Transverse colon (tissue), 4 donors: ENCODE data around the gene CD300LG.
"Not testable (repeated sequence)": the region's sequence is repeated elsewhere in the genome, so short reads cannot be mapped to it uniquely, and the experiment has no call there.

ENCODE experiments used
- EP300 ChIP-seq: sonication (generic); formaldehyde crosslinking; IDR thresholded peaks from one replicate; pipeline ENCODE4 v1.6.1; 2017; ENCODE audit warnings: antibody characterized with exemption, low read depth
- POLR2A ChIP-seq: fragments of 450-650 bp; IDR thresholded peaks from one replicate; pipeline ENCODE4 v1.6.1; 2016; ENCODE audit warnings: antibody characterized with exemption, mild to moderate bottlenecking, moderate library complexity
- POLR2AphosphoS5 ChIP-seq, 3 donors: sonication (generic); formaldehyde crosslinking; IDR thresholded peaks; one replicate each; pipeline ENCODE4 v1.6.1; 2016; ENCODE audit warnings: antibody characterized with exemption in 3 of 3
- TF ChIP-seq, protein P1 (sequence below), 5 experiments: fragments of 200-600 bp in 3 of 5; fragments of 450-650 bp in 2 of 5; sonication (generic) in 3 of 5; IDR thresholded peaks; 1 replicate in 2 of 5; 2 replicates in 3 of 5; pipeline ENCODE4 v1.5.1; 2016 to 2017; ENCODE audit warnings: antibody characterized with exemption in 5 of 5, inconsistent platforms in 3 of 5, mild to moderate bottlenecking in 2 of 5, moderate library complexity in 1 of 5

DNA sequence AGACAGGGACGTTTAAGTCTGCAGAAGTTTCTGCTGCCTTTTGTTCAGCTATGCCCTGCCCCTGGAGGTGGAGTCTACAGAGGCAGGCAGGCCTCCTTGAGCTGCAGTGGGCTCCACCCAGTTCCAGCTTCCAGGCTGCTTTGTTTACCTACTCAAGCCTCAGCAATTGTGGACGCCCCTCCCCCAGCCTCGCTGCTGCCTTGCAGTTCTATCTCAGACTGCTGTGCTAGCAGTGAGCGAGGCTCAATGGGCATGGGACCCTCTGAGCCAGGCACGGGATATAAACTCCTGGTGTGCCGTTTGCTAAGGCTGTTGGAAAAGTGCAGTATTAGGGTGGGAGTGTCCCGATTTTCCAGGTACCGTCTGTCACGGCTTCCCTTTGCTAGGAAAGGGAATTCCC lies 49.0 kb upstream of the CD300LG start:
- TF ChIP-seq, protein P1, sequence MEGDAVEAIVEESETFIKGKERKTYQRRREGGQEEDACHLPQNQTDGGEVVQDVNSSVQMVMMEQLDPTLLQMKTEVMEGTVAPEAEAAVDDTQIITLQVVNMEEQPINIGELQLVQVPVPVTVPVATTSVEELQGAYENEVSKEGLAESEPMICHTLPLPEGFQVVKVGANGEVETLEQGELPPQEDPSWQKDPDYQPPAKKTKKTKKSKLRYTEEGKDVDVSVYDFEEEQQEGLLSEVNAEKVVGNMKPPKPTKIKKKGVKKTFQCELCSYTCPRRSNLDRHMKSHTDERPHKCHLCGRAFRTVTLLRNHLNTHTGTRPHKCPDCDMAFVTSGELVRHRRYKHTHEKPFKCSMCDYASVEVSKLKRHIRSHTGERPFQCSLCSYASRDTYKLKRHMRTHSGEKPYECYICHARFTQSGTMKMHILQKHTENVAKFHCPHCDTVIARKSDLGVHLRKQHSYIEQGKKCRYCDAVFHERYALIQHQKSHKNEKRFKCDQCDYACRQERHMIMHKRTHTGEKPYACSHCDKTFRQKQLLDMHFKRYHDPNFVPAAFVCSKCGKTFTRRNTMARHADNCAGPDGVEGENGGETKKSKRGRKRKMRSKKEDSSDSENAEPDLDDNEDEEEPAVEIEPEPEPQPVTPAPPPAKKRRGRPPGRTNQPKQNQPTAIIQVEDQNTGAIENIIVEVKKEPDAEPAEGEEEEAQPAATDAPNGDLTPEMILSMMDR (IDR thresholded peaks at IDR 0.05): not testable (repeated sequence)
- not testable (repeated sequence) for TF ChIP-seq POLR2AphosphoS5 (IDR thresholded peaks at IDR 0.05); POLR2A; EP300
